ENCODE results near the gene RIPOR2.
"Not testable (repeated sequence)": the region's sequence is repeated elsewhere in the genome, so short reads cannot be mapped to it uniquely, and the experiment has no call there.

The RIPOR2 gene

GRCh38 chr6:24940311-24940917 lies 4.7 kb upstream of the RIPOR2 start:
- Mint-ChIP-seq H3K9me3 (peaks cover 28% of the 10 kb centered on the region), H3K36me3 (ENCODE audit: low read depth) (peaks cover 57% of the 10 kb centered on the region), H3K4me3 (peak overlapping the region; percentile 44), H3K27ac (no peak overlapping the region), H3K27me3 (ENCODE audit: low read depth) (no peaks in the 10 kb centered on the region), H3K4me1 (ENCODE audit: low read depth) (peaks cover 52% of the 10 kb centered on the region)
- DNase-seq (ENCODE audit: low spot score), result no peak

DNA sequence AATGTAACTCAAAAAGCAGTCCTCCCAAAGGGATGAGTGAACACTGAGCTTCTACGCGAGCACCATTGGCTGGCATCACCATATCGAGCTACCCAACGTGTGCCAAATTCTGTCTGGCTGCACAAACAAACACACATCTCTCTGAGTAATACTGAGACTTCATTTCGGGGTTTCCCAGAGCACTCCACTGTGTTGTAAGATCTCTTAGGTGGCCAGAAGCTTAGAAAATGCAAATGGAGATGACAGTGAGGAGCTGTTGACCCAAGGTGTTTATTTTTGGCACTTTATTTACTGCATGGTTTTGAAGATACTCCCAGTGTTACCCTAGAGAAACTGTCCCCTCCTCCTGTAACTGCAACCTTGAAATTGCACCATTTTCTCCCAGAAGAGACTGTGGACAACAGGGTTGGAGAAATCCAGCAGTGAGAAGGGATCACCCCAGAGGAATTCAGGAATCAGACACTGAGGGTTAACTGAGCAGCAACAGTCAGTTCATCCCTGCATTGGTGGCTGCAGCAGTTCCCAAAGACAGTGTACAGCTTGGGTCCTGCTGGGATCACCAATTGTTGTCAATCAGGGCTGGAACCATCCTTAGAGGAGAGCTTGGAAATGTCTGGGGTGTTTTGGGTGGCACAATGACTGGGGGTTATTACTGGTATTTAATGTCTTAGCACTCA lies 1.0 kb upstream of the RIPOR2 start:
- H3K27ac Mint-ChIP-seq, result peak overlapping the region; percentile 91
- peak; percentile 67 for DNase-seq (ENCODE audit: low spot score)

GRCh38 chr6:24933868-24934401 lies 1.8 kb downstream of the RIPOR2 start:
- Mint-ChIP-seq H3K4me3 (peak overlapping the region; percentile 98), H3K27me3 (ENCODE audit: low read depth) (no peaks in the 10 kb centered on the region), H3K9me3 (no peaks in the 10 kb centered on the region), H3K36me3 (ENCODE audit: low read depth) (peaks cover 68% of the 10 kb centered on the region), H3K4me1 (ENCODE audit: low read depth) (peaks cover 65% of the 10 kb centered on the region), H3K27ac (peak overlapping the region; percentile 91)
- DNase-seq (ENCODE audit: low spot score), result no peak

More for the DNA sequence above, 1.0 kb upstream of the RIPOR2 start:
- H3K4me3 Mint-ChIP-seq, result peak overlapping the region; percentile 98
- peaks cover 2% of the 10 kb centered on the region for H3K9me3 Mint-ChIP-seq
- H3K4me1 Mint-ChIP-seq (ENCODE audit: low read depth), result peaks cover 66% of the 10 kb centered on the region
- H3K27me3 Mint-ChIP-seq (ENCODE audit: low read depth), result no peaks in the 10 kb centered on the region
- H3K36me3 Mint-ChIP-seq (ENCODE audit: low read depth), result peaks cover 60% of the 10 kb centered on the region

DNA sequence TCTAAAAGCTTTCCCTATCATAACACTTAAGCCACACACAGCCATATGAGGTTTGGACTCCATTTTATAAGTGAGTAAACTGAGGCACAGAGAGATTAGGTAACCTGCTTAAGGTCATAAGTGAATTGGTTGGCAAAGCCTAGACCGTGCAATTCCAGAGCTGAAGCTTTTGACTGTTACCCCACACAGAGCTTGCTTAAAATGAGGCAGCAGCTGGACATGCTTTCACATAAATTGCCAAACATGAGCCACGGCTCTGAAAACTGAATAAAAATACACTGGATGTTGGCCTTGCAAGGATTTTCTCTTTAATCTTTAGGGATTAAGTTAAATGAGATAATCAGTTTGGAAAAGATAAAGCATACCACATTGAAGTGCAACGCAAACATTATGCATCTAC lies 2.5 kb downstream of the RIPOR2 start:
- H3K4me3 Mint-ChIP-seq, result peak overlapping the region; percentile 98
- peaks cover 65% of the 10 kb centered on the region for H3K4me1 Mint-ChIP-seq (ENCODE audit: low read depth)
- H3K9me3 Mint-ChIP-seq, result no peaks in the 10 kb centered on the region
- peaks cover 72% of the 10 kb centered on the region for H3K36me3 Mint-ChIP-seq (ENCODE audit: low read depth)
- H3K27me3 Mint-ChIP-seq (ENCODE audit: low read depth), result no peaks in the 10 kb centered on the region
- no peak for DNase-seq (ENCODE audit: low spot score)
- H3K27ac Mint-ChIP-seq, result peak overlapping the region; percentile 91

- Mint-ChIP-seq H3K4me1 (ENCODE audit: low read depth) (peaks cover 62% of the 10 kb centered on the region), H3K27ac (peak overlapping the region; percentile 90), H3K9me3 (no peaks in the 10 kb centered on the region), H3K36me3 (ENCODE audit: low read depth) (peaks cover 73% of the 10 kb centered on the region), H3K27me3 (ENCODE audit: low read depth) (no peaks in the 10 kb centered on the region), H3K4me3 (peak overlapping the region; percentile 98)
- no peak for DNase-seq (ENCODE audit: low spot score)
These were observed 2.9 kb downstream of the RIPOR2 start for GRCh38 chr6:24932832-24933231.

DNA sequence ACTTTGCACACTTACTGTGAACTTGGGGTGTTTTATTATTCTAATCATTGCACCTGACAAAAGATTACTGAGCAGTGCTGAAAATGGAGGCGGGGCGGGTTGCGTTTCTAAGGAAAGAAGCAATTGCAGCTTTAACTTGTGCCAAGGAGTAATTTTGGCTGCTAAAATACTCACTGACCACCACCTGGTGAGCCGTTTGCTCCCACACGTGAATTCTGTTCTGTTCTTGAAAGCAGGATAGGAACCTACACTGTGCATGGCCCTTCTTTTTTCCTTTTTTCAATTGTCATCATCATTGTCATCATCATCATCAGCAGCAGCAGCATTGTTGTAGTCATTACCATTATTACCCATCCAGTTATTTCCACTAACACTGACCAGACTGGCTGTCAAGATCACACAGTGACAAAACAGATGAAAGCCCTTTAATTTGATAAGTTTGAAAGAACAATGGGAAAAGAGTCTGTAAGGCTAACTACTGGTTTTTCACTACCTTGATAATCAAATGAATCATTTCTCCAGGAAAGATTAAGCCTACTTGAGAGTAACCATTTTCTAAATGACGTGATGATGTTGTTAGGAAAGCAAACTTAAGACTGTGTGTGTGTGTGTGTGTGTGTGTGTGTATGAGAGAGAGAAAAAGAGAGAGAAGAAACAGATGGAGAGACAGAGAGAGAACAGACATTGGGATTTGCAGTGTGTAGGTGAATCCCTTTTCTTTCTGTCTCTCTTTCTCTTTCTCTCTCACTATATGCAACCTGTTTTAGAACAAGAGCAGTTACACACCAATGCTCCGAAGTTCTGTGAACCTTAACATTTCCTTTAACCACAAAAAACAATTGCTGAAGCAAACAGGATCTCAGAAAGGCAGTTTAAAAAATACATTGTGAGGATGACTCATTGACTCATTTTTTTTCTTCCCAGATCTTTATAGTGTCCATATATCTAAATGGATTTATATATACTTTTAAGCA lies 3.8 kb downstream of the RIPOR2 start:
- Mint-ChIP-seq H3K27ac (peak overlapping the region; percentile 90), H3K4me3 (peak overlapping the region; percentile 98), H3K27me3 (ENCODE audit: low read depth) (no peaks in the 10 kb centered on the region), H3K36me3 (ENCODE audit: low read depth) (peaks cover 80% of the 10 kb centered on the region), H3K4me1 (ENCODE audit: low read depth) (peaks cover 63% of the 10 kb centered on the region), H3K9me3 (peaks cover 7% of the 10 kb centered on the region)
- DNase-seq (ENCODE audit: low spot score), result no peak

GRCh38 chr6:24931296-24931695 lies 4.5 kb downstream of the RIPOR2 start:
- no peak for DNase-seq (ENCODE audit: low spot score)
- H3K36me3 Mint-ChIP-seq (ENCODE audit: low read depth), result peaks cover 85% of the 10 kb centered on the region
- H3K27me3 Mint-ChIP-seq (ENCODE audit: low read depth), result no peaks in the 10 kb centered on the region
- H3K9me3 Mint-ChIP-seq, result peaks cover 11% of the 10 kb centered on the region
- peak overlapping the region; percentile 90 for H3K27ac Mint-ChIP-seq
- H3K4me1 Mint-ChIP-seq (ENCODE audit: low read depth), result peaks cover 61% of the 10 kb centered on the region
- H3K4me3 Mint-ChIP-seq, result peak overlapping the region; percentile 98

- H3K36me3 Mint-ChIP-seq (ENCODE audit: low read depth), result peaks cover 84% of the 10 kb centered on the region
- peak overlapping the region; percentile 98 for H3K4me3 Mint-ChIP-seq
These were observed 5.3 kb downstream of the RIPOR2 start for GRCh38 chr6:24930431-24930871.

DNA sequence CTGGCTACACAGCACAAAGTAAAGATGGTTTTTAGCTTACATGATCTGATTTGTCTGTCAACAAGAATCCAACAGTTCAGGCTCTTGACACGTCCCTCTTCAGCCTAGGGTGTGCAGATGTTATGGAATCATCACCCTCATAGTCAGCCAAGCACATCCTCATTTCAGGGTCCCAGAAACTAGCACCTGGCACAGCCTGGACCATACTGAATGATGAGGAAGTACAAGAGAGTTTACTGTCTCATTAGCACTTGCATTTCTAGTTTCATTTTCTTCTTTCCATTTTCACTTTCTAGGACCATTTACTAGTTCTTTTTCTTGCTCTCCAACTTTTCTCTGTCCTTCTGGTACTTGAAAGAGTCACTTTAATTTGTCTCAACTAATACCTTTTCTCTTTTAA lies 6.5 kb downstream of the RIPOR2 start:
- H3K4me1 Mint-ChIP-seq (ENCODE audit: low read depth), result peaks cover 72% of the 10 kb centered on the region
- peaks cover 14% of the 10 kb centered on the region for H3K9me3 Mint-ChIP-seq
- peaks cover 83% of the 10 kb centered on the region for H3K36me3 Mint-ChIP-seq (ENCODE audit: low read depth)
- DNase-seq (ENCODE audit: low spot score), result no peak
- H3K4me3 Mint-ChIP-seq, result peak overlapping the region; percentile 98
- H3K27ac Mint-ChIP-seq, result peak overlapping the region; percentile 97
- H3K27me3 Mint-ChIP-seq (ENCODE audit: low read depth), result no peaks in the 10 kb centered on the region

More at GRCh38 chr6:24930431-24930871, 5.3 kb downstream of the RIPOR2 start:
- Mint-ChIP-seq H3K27me3 (ENCODE audit: low read depth) (no peaks in the 10 kb centered on the region), H3K27ac (peak overlapping the region; percentile 42), H3K9me3 (peaks cover 14% of the 10 kb centered on the region), H3K4me1 (ENCODE audit: low read depth) (peaks cover 63% of the 10 kb centered on the region)
- no peak for DNase-seq (ENCODE audit: low spot score)

DNA sequence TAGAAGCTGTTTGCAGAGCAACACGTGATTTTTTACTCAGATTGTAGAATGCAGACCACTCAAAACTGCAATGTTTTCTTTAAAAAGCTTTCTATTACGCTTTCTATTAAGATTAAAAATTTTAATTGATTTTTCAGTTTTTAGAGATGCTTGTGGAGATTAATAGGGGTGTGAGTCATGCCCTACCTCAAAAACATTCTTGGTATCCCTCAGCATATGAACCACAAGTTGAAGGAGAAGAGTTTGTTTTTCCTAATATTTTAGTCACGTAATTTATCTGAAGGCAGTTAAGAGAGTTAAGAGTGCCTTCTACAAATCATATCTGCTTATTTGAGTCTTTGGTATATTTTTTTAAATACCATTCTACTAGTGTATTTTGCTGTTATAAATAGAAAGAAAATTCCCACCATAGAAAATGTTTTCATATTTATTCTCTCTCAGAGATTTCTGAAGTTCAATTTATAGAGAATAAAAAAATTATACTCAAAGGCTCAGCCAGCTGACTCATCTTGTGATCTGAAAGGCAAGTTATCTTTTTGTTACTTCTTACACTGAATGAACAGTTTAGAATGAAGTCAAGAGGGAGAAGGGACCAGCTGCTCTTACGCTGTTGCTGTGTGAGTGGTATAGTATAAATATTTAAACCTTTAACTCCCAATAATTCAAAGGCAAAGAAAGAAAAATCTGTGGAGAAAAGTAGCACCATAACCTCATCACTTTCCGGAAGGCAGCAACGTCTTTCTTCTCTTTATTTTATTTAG lies 7.6 kb downstream of the RIPOR2 start:
- H3K36me3 Mint-ChIP-seq (ENCODE audit: low read depth), result peaks cover 81% of the 10 kb centered on the region
- peaks cover 74% of the 10 kb centered on the region for H3K4me1 Mint-ChIP-seq (ENCODE audit: low read depth)
- peak overlapping the region; percentile 98 for H3K4me3 Mint-ChIP-seq
- H3K27ac Mint-ChIP-seq, result peak overlapping the region; percentile 97
- peaks cover 14% of the 10 kb centered on the region for H3K9me3 Mint-ChIP-seq
- no peak for DNase-seq (ENCODE audit: low spot score)
- no peaks in the 10 kb centered on the region for H3K27me3 Mint-ChIP-seq (ENCODE audit: low read depth)

- Mint-ChIP-seq H3K36me3 (ENCODE audit: low read depth) (peaks cover 79% of the 10 kb centered on the region), H3K9me3 (peaks cover 14% of the 10 kb centered on the region), H3K4me1 (ENCODE audit: low read depth) (peaks cover 71% of the 10 kb centered on the region), H3K27ac (peak overlapping the region; percentile 76), H3K27me3 (ENCODE audit: low read depth) (no peaks in the 10 kb centered on the region), H3K4me3 (peak overlapping the region; percentile 98)
- no peak for DNase-seq (ENCODE audit: low spot score)
These were observed 8.3 kb downstream of the RIPOR2 start for GRCh38 chr6:24927277-24927955.

GRCh38 chr6:24926647-24927046 lies 9.1 kb downstream of the RIPOR2 start:
- Mint-ChIP-seq H3K4me3 (peak overlapping the region; percentile 79), H3K36me3 (ENCODE audit: low read depth) (peaks cover 72% of the 10 kb centered on the region), H3K27ac (peak overlapping the region; percentile 89), H3K9me3 (peaks cover 14% of the 10 kb centered on the region), H3K4me1 (ENCODE audit: low read depth) (peaks cover 64% of the 10 kb centered on the region)
- H3K27me3 Mint-ChIP-seq (ENCODE audit: low read depth); DNase-seq (ENCODE audit: low spot score): not testable (repeated sequence)
